HG03439 (cell line): ENCODE measurements around the gene LTBP2.

Experiments
- ATAC-seq: cut with Tn5 transposase; IDR thresholded peaks from one replicate; pipeline ENCODE4 v1.9.1; 2021; ENCODE audit warnings: mild to moderate bottlenecking, moderate library complexity; ENCODE audit not compliant: unreplicated experiment

Gene LTBP2

GRCh38 chr14:74611650-74612349 is at the start of gene LTBP2:
TSS of gene LTBP2 (minus strand) at chr14:74612237. CDS start at chr14:74611944, 293 bp downstream.
- no peak for ATAC-seq

GRCh38 chr14:74660863-74661262 is 48.8 kb upstream of the LTBP2 start:
- ATAC-seq, result no peak

DNA sequence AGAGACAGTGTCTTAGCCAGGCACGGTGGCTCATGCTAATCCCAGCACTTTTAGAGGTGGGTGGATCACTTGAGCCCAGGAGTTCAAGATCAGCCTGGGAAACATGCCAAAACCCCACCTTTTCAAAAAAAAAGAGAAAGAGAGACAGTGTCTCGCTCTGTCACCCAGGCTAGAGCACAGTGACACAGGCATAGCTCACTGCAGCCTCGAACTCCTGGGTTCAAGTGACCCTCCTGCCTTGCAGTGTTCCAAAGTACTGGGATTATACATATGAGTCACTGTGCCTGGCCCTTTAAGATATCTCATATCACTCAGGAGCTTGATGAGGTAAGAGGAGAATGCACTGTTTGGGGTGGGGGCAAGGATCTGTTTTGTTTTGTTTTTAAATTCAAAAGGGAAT is 48.1 kb upstream of the LTBP2 start:
- ATAC-seq, result no peak

GRCh38 chr14:74658535-74659131 is 46.6 kb upstream of the LTBP2 start:
- ATAC-seq, result no peak

DNA sequence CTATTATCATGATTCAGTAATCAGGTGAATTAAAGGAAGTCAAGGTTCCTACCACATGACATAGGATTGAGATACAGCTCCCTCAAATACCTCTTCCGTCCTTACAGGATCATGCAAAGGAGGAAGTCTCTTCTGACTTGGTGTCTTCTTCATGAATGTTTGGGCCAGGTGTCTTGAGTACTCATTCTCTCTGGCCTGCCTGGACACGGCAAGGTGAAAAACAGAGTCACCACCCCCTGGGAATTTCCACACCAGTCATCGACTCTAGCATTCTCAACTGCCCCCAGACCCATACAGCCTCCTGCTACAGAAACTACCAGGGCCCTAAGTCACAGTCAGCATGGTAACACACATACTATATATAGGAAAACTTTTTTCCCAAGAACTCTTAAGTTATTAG is 44.9 kb upstream of the LTBP2 start:
- no peak for ATAC-seq

- no peak for ATAC-seq
Observed at GRCh38 chr14:74655599-74656395, 43.8 kb upstream of the LTBP2 start.

- ATAC-seq, result no peak
Observed at GRCh38 chr14:74654931-74655330, 42.9 kb upstream of the LTBP2 start.

GRCh38 chr14:74653386-74654138 is 41.5 kb upstream of the LTBP2 start:
- no peak for ATAC-seq

DNA sequence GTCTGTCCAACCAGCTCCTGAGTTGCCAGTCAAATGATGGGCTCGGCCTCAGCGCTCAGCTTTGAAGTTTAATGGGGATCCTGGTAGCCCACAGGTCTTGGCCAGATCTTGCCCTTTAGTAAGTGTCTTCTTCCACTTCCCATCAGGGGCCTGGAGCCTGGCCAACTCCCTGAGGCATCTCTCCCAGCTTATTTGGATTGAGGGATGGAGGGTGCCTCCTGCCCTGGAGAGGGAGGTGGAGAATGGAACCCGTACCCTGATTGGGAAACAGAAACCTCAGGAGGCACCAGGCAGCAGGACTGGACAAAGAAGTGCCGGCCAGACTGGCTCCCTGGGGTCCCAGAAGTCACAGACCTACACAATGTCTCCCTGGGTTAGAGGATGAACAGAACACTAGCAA is 40.5 kb upstream of the LTBP2 start:
- no peak for ATAC-seq

DNA sequence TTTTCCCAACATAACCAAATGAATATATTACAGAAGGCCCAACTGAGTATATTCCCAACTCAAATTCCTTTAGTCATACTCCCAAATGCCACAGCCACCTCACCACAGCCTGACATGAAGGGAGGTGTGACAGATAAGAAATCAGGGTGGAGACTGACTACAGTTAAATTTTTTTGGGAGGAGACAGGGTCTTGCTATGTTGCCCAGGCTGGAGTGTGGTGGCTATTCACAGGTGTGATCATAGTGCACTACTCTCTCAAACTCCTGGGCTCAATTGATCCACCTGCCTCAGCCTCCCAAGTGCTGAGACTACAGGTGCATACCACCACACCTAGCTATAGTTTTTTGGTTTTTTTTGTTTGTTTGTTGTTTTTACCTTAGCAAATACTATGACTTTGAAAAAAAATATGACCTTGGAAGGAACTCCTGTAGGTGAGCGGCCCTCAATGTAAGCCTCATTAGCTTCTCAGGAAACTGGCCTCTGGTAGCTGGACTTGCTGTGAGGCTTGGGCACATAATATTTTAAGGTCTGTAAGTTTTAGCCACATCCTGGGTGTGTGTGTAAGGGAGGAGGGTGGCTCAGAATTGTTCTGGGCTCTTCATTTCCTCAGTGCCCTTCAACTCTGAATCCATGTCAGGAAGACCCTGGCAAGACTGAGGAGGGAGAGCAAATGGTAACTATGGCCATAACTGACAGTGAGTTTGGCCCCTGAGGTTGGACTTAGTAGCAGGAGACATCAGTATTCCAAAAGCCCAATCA is 39.1 kb upstream of the LTBP2 start:
- ATAC-seq, result no peak

DNA sequence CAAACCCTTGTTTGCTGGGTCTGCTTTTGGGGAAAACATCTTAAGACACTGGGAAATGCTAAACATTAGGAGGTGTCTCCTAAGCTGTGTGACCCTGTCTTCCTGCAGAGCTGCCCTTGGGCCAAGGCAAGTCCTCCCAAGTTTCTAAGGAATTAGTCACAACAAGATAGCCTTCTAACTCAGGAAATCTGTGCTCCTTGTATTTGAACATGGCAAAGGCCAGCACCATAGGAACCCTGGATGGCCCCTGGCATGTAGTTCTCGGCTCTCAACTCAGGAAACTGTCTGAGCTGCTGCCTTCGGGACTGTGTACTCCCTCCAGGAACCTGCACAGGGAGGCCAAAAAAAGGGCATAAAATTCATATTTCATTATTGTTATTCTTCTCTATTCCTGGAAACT is 37.6 kb upstream of the LTBP2 start:
- no peak for ATAC-seq

- no peak for ATAC-seq
Observed at GRCh38 chr14:74649167-74649566, 37.1 kb upstream of the LTBP2 start.

GRCh38 chr14:74648601-74649000 is 36.6 kb upstream of the LTBP2 start:
- no peak for ATAC-seq

GRCh38 chr14:74647678-74648461 is 35.8 kb upstream of the LTBP2 start:
- no peak for ATAC-seq

GRCh38 chr14:74647061-74647677 is 35.1 kb upstream of the LTBP2 start:
- no peak for ATAC-seq

DNA sequence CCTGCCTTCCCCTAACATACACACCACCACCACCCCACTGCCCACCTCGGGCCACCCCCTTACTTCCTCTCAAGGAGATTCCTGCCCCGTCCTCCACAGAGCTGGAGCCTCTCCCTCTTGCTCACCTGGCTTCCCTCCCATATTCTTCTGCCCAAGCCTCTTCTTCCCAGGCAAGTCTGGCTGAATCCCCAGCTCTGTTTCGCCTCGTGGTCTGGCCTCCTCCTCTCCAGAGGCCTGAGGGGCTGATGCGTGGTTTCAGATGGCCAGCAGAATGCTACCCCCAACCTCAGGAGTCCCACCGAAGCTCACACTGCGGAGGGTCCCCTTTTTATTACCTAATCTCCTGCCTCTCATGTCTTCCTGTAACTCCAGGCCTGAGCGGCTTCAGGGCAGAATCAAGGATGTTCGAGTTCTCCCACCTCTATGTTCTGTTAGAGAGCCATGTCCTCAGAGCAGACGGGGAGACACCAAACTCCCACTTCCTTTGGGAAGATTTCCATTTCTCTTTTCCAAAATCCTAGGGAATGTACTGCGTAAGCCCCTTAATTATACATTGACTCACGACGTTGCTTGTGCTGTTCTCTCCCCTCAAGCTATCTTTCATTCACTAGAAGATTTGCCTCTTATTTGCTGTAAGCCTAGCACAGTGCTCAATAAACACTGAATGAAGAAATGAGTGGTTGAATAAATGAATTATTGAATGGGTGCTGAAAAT is 33.9 kb upstream of the LTBP2 start:
- no peak for ATAC-seq

DNA sequence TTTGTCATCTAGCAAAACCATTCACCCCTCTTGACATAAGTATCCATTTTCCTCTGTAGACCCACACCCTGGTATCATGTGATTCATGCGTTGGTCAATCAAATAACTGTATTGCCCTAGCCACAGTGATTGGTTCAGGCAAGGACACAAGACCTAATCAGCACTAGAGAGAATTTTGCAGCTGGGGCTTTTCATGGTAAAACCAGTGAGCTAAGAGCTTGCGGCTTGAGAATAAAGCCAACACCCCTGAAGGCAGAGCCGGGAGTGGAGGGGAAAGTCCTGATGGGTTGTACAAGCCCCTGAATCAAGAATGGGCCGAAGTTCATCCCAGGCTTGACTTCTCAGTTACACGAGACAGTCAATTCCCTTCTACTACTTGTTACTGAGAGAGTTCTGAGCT is 33.2 kb upstream of the LTBP2 start:
- no peak for ATAC-seq

GRCh38 chr14:74641601-74642391 is 29.8 kb upstream of the LTBP2 start:
- ATAC-seq, result no peak
